H1 (cell line): ENCODE measurements around the gene TBC1D22B. TPM values are rescaled to one million over a fixed set of nuclear protein-coding genes. Genes with fewer than 3 reads are reported as not detected.

Source experiments
- FOSL1 ChIP-seq: IDR thresholded peaks from 2 replicates; pipeline ENCODE4 v1.6.1; 2011; ENCODE audit warnings: mild to moderate bottlenecking, low read depth, low read length, moderate library complexity; ENCODE audit not compliant: insufficient read depth
- POLR2A ChIP-seq, 2 experiments: IDR thresholded peaks; 1 replicate in 1 of 2; 2 replicates in 1 of 2; pipeline ENCODE4 v1.6.1; 2011; ENCODE audit warnings: low read depth in 2 of 2, low read length in 2 of 2, mild to moderate bottlenecking in 2 of 2; ENCODE audit errors: control extremely low read depth in 1 of 2
- RAD21 ChIP-seq, 2 experiments: IDR thresholded peaks in 1 of 2; conservative IDR thresholded peaks in 1 of 2; 2 replicates each; pipeline ENCODE4 v1.6.1; 2011; ENCODE audit warnings: low read depth in 2 of 2, low read length in 2 of 2, improper control_type of control experiment in 1 of 2, inconsistent platforms in 1 of 2, mild to moderate bottlenecking in 1 of 2, moderate library complexity in 1 of 2
- RXRA ChIP-seq: IDR thresholded peaks from 2 replicates; pipeline ENCODE4 v1.6.1; 2011; ENCODE audit warnings: low read depth, mild to moderate bottlenecking, low read length, moderate library complexity; ENCODE audit not compliant: insufficient read depth
- SAP30 ChIP-seq: fragments of 300-600 bp; sonication (generic); IDR thresholded peaks from 2 replicates; pipeline ENCODE4 v1.7.1; 2012; ENCODE audit warnings: low read length, moderate library complexity, mild to moderate bottlenecking, inconsistent platforms; ENCODE audit not compliant: insufficient read depth, insufficient replicate concordance
- SP1 ChIP-seq: IDR thresholded peaks from 2 replicates; pipeline ENCODE4 v1.6.1; 2011; ENCODE audit warnings: low read depth, low read length
- polyA plus RNA-seq, 7 experiments: library from polyadenylated mRNA; depleted of rRNA in 3 of 7; stranded (reverse) in 5 of 7; unstranded in 2 of 7; fragments of >200 nt in 5 of 7; fragments of 200-250 nt in 2 of 7; gene quantifications; 1 replicate in 5 of 7; 2 replicates in 1 of 7; 4 replicates in 1 of 7; pipeline versions ENCODE4 v1.2.1 to v1.2.3, GENCODE V29; 2011 to 2013; ENCODE audit warnings: missing spikeins in 2 of 7, mixed read lengths in 2 of 7
- total RNA-seq: library from RNA; stranded (reverse); fragmentation: NEBNext Ultra II Directional; extraction: Animal tissue kit (Norgen Biotek cat#: 25700); gene quantifications from 2 replicates; pipeline ENCODE4 v1.2.1, GENCODE V29; 2021

The TBC1D22B gene
- total and polyA plus RNA-seq, 2 of the 8 experiments (the other 6 are each of a cell fraction or from before 2014, with no cell fraction given): 10.1 to 17.4 TPM

GRCh38 chr6:37319156-37319555 is 61.6 kb downstream of the TBC1D22B start (continued):
- TF ChIP-seq RAD21 (IDR thresholded peaks at IDR 0.05 in 1 of 2, conservative IDR thresholded peaks at IDR 0.05 in 1 of 2; ENCODE audit: low read depth in 2 of 2, low read length in 2 of 2) (no peak), SAP30 (no peak), RXRA (no peak), FOSL1 (no peak), POLR2A (IDR thresholded peaks at IDR 0.05; ENCODE audit: control extremely low read depth in 1 of 2, low read depth in 2 of 2, low read length in 2 of 2) (no peak), SP1 (no peak)
